Measurements from ENCODE around the gene ARMC12.

ARMC12 gene

DNA sequence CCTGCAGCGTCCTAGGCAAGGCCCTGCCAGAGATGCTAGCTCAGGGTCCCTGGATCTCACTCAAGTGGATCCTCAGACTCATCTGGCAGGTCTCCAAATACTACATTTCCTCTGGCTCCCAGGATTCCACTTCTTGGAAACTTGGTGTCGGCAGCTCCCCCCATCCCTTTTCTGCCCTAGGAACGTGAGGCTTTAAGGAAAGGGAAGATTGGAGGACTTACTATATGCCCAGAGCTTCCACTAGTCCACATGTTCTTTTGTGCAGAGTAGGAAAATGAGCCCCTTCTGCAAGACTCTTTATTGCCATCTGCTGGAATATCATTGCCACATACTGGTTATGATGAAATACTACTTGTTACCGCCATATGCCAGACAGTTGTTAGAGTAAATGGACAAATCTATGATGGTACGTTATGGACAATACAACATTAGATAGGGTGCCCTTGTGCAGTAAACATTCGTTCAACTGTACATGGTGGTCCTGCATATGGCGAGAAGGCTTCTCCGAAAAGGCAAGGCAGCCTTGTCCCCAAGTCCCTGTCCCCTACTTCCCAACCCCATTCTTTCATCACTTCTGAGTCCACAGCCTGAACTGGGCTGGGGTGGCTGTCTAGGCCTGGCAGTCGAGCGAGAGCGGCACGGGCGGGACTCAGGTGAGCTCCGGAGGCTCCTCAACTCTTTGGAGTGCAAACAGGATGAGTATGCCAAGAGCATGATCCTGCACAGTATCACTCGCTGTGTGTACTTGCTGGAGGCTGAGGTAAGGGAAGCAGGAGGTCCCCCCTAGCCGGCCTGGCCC, 780 bp downstream of the ARMC12 start:
- 91% methylated on average over 16 of the region's 16 CpGs for WGBS
- Histone ChIP-seq H3K36me3 (ENCODE audit: insufficient read depth, low read length) (no peaks in the 10 kb centered on the region), H3K27ac (ENCODE audit: low read depth, low read length) (peak overlapping the region; percentile 95; the same call in 1 of the 2 replicates)

GRCh38 chr6:35739645-35740524, 3.1 kb downstream of the ARMC12 start:
- 11% methylated on average over 5 of the region's 5 CpGs for WGBS
- Histone ChIP-seq H3K9ac (ENCODE audit: low read depth, low read length) (peak overlapping the region; percentile 66), H3K4me1 (ENCODE audit: insufficient read depth, low read length) (peaks cover 36% of the 10 kb centered on the region), H3K36me3 (ENCODE audit: insufficient read depth, low read length) (no peaks in the 10 kb centered on the region), H3K27ac (ENCODE audit: low read depth, low read length) (peak overlapping the region; percentile 95), H3K9me3 (ENCODE audit: insufficient read depth, low read depth, low read length) (no peaks in the 10 kb centered on the region), H3K4me3 (ENCODE audit: low read length) (peak overlapping the region; percentile 3; the same call in 1 of the 2 replicates), H3K27me3 (ENCODE audit: insufficient read depth, low read length) (no peaks in the 10 kb centered on the region)

More for the DNA sequence above, 780 bp downstream of the ARMC12 start:
- Histone ChIP-seq H3K9ac (ENCODE audit: low read depth, low read length) (no peak overlapping the region), H3K4me1 (ENCODE audit: insufficient read depth, low read length) (peaks cover 35% of the 10 kb centered on the region), H3K9me3 (ENCODE audit: insufficient read depth, low read depth, low read length) (no peaks in the 10 kb centered on the region), H3K27me3 (ENCODE audit: insufficient read depth, low read length) (no peaks in the 10 kb centered on the region), H3K4me3 (ENCODE audit: low read length) (no peak overlapping the region)

- Histone ChIP-seq H3K9ac (ENCODE audit: low read depth, low read length) (no peak overlapping the region), H3K9me3 (ENCODE audit: insufficient read depth, low read depth, low read length) (no peaks in the 10 kb centered on the region), H3K27ac (ENCODE audit: low read depth, low read length) (peak overlapping the region; percentile 68), H3K4me3 (ENCODE audit: low read length) (no peak overlapping the region), H3K27me3 (ENCODE audit: insufficient read depth, low read length) (no peaks in the 10 kb centered on the region), H3K4me1 (ENCODE audit: insufficient read depth, low read length) (peaks cover 33% of the 10 kb centered on the region), H3K36me3 (ENCODE audit: insufficient read depth, low read length) (no peaks in the 10 kb centered on the region)
- WGBS, result 53% methylated on average over 8 of the region's 8 CpGs
Measured at GRCh38 chr6:35742842-35743241, 6.0 kb downstream of the ARMC12 start.

DNA sequence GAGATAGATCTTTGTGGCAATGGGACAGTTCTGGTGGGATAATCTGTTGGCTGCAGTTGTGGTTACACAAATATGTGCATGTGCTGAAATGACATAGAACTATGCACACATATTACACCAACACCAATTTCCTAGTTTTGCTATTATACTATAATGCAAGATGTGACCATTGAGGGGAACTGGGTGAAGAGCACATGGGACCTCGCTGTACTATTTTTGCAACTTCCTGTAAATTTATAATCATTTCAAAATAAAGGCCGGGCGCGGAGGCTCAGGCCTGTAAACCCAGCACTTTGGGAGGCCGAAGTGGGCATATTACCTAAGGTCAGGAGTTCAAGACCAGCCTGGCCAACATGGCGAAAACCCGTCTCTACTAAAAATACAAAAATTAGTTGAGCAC, 8.7 kb downstream of the ARMC12 start:
- H3K4me3 ChIP-seq (ENCODE audit: low read length), result no peak overlapping the region
- no peak overlapping the region for H3K27ac ChIP-seq (ENCODE audit: low read depth, low read length)
- no peak overlapping the region for H3K9ac ChIP-seq (ENCODE audit: low read depth, low read length)
- WGBS, result 97% methylated on average over 7 of the region's 7 CpGs
- H3K27me3 ChIP-seq (ENCODE audit: insufficient read depth, low read length), result no peaks in the 10 kb centered on the region
- peaks cover 13% of the 10 kb centered on the region for H3K4me1 ChIP-seq (ENCODE audit: insufficient read depth, low read length)
- H3K9me3 ChIP-seq (ENCODE audit: insufficient read depth, low read depth, low read length), result no peaks in the 10 kb centered on the region
- no peaks in the 10 kb centered on the region for H3K36me3 ChIP-seq (ENCODE audit: insufficient read depth, low read length)

GRCh38 chr6:35746516-35746915, 9.7 kb downstream of the ARMC12 start:
- no peak overlapping the region for H3K9ac ChIP-seq (ENCODE audit: low read depth, low read length)
- H3K27me3 ChIP-seq (ENCODE audit: insufficient read depth, low read length), result no peaks in the 10 kb centered on the region
- no peak overlapping the region for H3K27ac ChIP-seq (ENCODE audit: low read depth, low read length)
- H3K4me3 ChIP-seq (ENCODE audit: low read length), result no peak overlapping the region
- no peaks in the 10 kb centered on the region for H3K36me3 ChIP-seq (ENCODE audit: insufficient read depth, low read length)
- H3K4me1 ChIP-seq (ENCODE audit: insufficient read depth, low read length), result peaks cover 6% of the 10 kb centered on the region
- WGBS, result 89% methylated on average over 3 of the region's 3 CpGs
- no peaks in the 10 kb centered on the region for H3K9me3 ChIP-seq (ENCODE audit: insufficient read depth, low read depth, low read length)

DNA sequence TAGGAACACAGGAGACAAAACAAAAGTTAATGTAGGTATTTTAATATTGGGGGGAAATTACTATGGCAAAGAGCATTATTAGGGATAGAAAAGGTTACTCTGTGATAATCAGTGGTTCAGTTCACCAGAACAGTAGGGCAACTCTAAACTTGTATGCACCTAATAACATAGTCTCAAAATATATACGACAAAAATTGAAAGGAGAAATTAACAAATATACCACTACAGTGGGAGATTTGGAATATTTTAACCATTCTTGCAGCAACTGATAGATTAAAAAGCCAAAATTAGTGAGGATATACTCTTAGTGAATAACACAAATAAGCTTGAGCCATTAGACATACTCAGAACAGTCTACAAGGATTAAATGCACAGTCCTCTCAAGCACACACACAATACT, 11.0 kb downstream of the ARMC12 start:
- H3K27ac ChIP-seq (ENCODE audit: low read depth, low read length), result no peak overlapping the region
- H3K27me3 ChIP-seq (ENCODE audit: insufficient read depth, low read length), result no peaks in the 10 kb centered on the region
- WGBS, result no CpG with 5 or more reads among the region's 1 CpG
- no peaks in the 10 kb centered on the region for H3K36me3 ChIP-seq (ENCODE audit: insufficient read depth, low read length)
- no peak overlapping the region for H3K4me3 ChIP-seq (ENCODE audit: low read length)
- H3K9ac ChIP-seq (ENCODE audit: low read depth, low read length), result no peak overlapping the region
- H3K4me1 ChIP-seq (ENCODE audit: insufficient read depth, low read length), result peaks cover 1% of the 10 kb centered on the region; the same call in 1 of the 2 replicates
- H3K9me3 ChIP-seq (ENCODE audit: insufficient read depth, low read depth, low read length), result no peaks in the 10 kb centered on the region

- no peaks in the 10 kb centered on the region for H3K9me3 ChIP-seq (ENCODE audit: insufficient read depth, low read depth, low read length)
- no peak overlapping the region for H3K9ac ChIP-seq (ENCODE audit: low read depth, low read length)
- H3K36me3 ChIP-seq (ENCODE audit: insufficient read depth, low read length), result no peaks in the 10 kb centered on the region
- peaks cover 13% of the 10 kb centered on the region for H3K4me1 ChIP-seq (ENCODE audit: insufficient read depth, low read length)
- 95% methylated on average over 7 of the region's 7 CpGs for WGBS
- H3K27ac ChIP-seq (ENCODE audit: low read depth, low read length), result no peak overlapping the region
- H3K27me3 ChIP-seq (ENCODE audit: insufficient read depth, low read length), result no peaks in the 10 kb centered on the region
- H3K4me3 ChIP-seq (ENCODE audit: low read length), result no peak overlapping the region
Measured at GRCh38 chr6:35750557-35750956, 13.7 kb downstream of the ARMC12 start.

GRCh38 chr6:35751594-35751993, 14.8 kb downstream of the ARMC12 start:
- no peaks in the 10 kb centered on the region for H3K9me3 ChIP-seq (ENCODE audit: insufficient read depth, low read depth, low read length)
- H3K9ac ChIP-seq (ENCODE audit: low read depth, low read length), result no peak overlapping the region
- no peaks in the 10 kb centered on the region for H3K27me3 ChIP-seq (ENCODE audit: insufficient read depth, low read length)
- 87% methylated on average over 4 of the region's 4 CpGs for WGBS
- no peaks in the 10 kb centered on the region for H3K36me3 ChIP-seq (ENCODE audit: insufficient read depth, low read length)
- H3K4me3 ChIP-seq (ENCODE audit: low read length), result no peak overlapping the region
- H3K4me1 ChIP-seq (ENCODE audit: insufficient read depth, low read length), result peaks cover 17% of the 10 kb centered on the region
- no peak overlapping the region for H3K27ac ChIP-seq (ENCODE audit: low read depth, low read length)

DNA sequence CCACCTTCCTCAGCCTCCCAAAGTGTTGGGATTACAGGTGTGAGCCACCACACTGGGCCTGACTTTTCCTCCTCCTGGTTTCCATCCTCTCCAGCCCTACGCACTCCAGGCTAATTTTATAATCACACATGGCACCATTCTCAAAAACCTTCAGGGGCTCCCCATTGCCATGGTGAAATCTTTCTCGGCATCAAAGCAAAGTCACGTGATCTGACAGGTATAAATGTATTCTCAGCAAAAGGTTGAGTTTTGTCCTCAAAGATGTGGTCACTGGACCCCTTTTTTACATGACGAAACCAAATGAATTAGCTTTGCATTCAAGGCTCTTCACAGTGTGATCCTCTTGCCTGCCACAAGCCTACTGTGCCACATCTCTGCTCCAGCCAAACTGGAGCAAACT, 15.5 kb downstream of the ARMC12 start:
- Histone ChIP-seq H3K4me3 (ENCODE audit: low read length) (no peak overlapping the region), H3K27ac (ENCODE audit: low read depth, low read length) (no peak overlapping the region), H3K9ac (ENCODE audit: low read depth, low read length) (no peak overlapping the region), H3K9me3 (ENCODE audit: insufficient read depth, low read depth, low read length) (no peaks in the 10 kb centered on the region), H3K36me3 (ENCODE audit: insufficient read depth, low read length) (no peaks in the 10 kb centered on the region), H3K4me1 (ENCODE audit: insufficient read depth, low read length) (peaks cover 17% of the 10 kb centered on the region), H3K27me3 (ENCODE audit: insufficient read depth, low read length) (no peaks in the 10 kb centered on the region)
- 93% methylated on average over 4 of the region's 4 CpGs for WGBS

- peaks cover 17% of the 10 kb centered on the region for H3K4me1 ChIP-seq (ENCODE audit: insufficient read depth, low read length)
- H3K36me3 ChIP-seq (ENCODE audit: insufficient read depth, low read length), result no peaks in the 10 kb centered on the region
- H3K4me3 ChIP-seq (ENCODE audit: low read length), result no peak overlapping the region
- no peaks in the 10 kb centered on the region for H3K27me3 ChIP-seq (ENCODE audit: insufficient read depth, low read length)
- H3K27ac ChIP-seq (ENCODE audit: low read depth, low read length), result peak overlapping the region; percentile 36; the same call in 1 of the 2 replicates
- WGBS, result 83% methylated on average over 6 of the region's 6 CpGs
- H3K9ac ChIP-seq (ENCODE audit: low read depth, low read length), result no peak overlapping the region
- H3K9me3 ChIP-seq (ENCODE audit: insufficient read depth, low read depth, low read length), result no peaks in the 10 kb centered on the region
Measured at GRCh38 chr6:35754452-35755277, 17.8 kb downstream of the ARMC12 start.

Data from HUES64 (cell line).